Measurements from ENCODE around the gene STK4.
A peak's percentile ranks its signal among the peaks of the same experiment; 100 is the strongest.

STK4 gene

GRCh38 chr20:44955270-44955669 lies 11.0 kb upstream of the STK4 start:
- DNase-seq, result no peak

GRCh38 chr20:44956410-44956809 lies 9.9 kb upstream of the STK4 start:
- DNase-seq, result no peak

- no peak for DNase-seq
These were observed 8.0 kb upstream of the STK4 start for GRCh38 chr20:44958276-44958675.

GRCh38 chr20:44959082-44959637 lies 7.2 kb upstream of the STK4 start:
- DNase-seq, result no peak

- no peak for DNase-seq
These were observed 6.6 kb upstream of the STK4 start for GRCh38 chr20:44959638-44960102.

- peak; percentile 92 for DNase-seq
These were observed 6.0 kb upstream of the STK4 start, which contains the start of gene TOMM34 for GRCh38 chr20:44960103-44960852. TSS of gene TOMM34 (minus strand) at chr20:44960397. CDS start at chr20:44960333, 64 bp downstream.

- DNase-seq, result no peak
These were observed 5.1 kb upstream of the STK4 start for GRCh38 chr20:44961011-44961869.

- no peak for DNase-seq
These were observed 4.4 kb upstream of the STK4 start for GRCh38 chr20:44961870-44962267.

- no peak for DNase-seq
These were observed 3.8 kb upstream of the STK4 start for GRCh38 chr20:44962483-44962882.

GRCh38 chr20:44963325-44964215 lies 2.7 kb upstream of the STK4 start:
- DNase-seq, result no peak

GRCh38 chr20:44965651-44966029 lies 672 bp upstream of the STK4 start:
- DNase-seq, result no peak

GRCh38 chr20:44967207-44967807 lies 995 bp downstream of the STK4 start:
- DNase-seq, result no peak

- DNase-seq, result no peak
These were observed 3.1 kb downstream of the STK4 start for GRCh38 chr20:44969300-44969894.

- DNase-seq, result no peak
These were observed 4.0 kb downstream of the STK4 start for GRCh38 chr20:44970243-44970757.

- no peak for DNase-seq
These were observed 6.7 kb downstream of the STK4 start for GRCh38 chr20:44973053-44973452.

GRCh38 chr20:44976698-44977097 lies 10.4 kb downstream of the STK4 start:
- DNase-seq, result no peak

- DNase-seq, result no peak
These were observed 12.8 kb downstream of the STK4 start for GRCh38 chr20:44979090-44979621.

GRCh38 chr20:44981736-44982406 lies 15.6 kb downstream of the STK4 start:
- no peak for DNase-seq

- DNase-seq, result no peak
These were observed 16.9 kb downstream of the STK4 start for GRCh38 chr20:44983093-44983674.

GRCh38 chr20:44988631-44989171 lies 22.4 kb downstream of the STK4 start:
- DNase-seq, result no peak
